BLaER1 treated with 17β-estradiol and CSF1 and Interleukin-3, amounts not matched to agents 10 nM and 100 nM (cell line): Measurements from ENCODE around the gene ATP2C2.
"Not testable (repeated sequence)": the region's sequence is repeated elsewhere in the genome, so short reads cannot be mapped to it uniquely, and the experiment has no call there.

Source experiments
- H3K27ac ChIP-seq, 11 experiments: shearing (Covaris generic); formaldehyde crosslinking; 2 replicates each; pipeline ENCODE4 v1.8.1; 2022
- H3K27me3 ChIP-seq, 11 experiments: shearing (Covaris generic); formaldehyde crosslinking; 2 replicates each; pipeline ENCODE4 v1.8.1; 2022
- H3K36me3 ChIP-seq, 11 experiments: shearing (Covaris generic); formaldehyde crosslinking; 2 replicates each; pipeline ENCODE4 v1.8.1; 2022
- H3K4me1 ChIP-seq, 10 experiments: shearing (Covaris generic); formaldehyde crosslinking; 2 replicates each; pipeline ENCODE4 v1.8.1; 2022
- H3K4me2 ChIP-seq, 11 experiments: shearing (Covaris generic); formaldehyde crosslinking; 2 replicates each; pipeline ENCODE4 v1.8.1; 2022
- H3K4me3 ChIP-seq, 10 experiments: shearing (Covaris generic); formaldehyde crosslinking; 2 replicates each; pipeline ENCODE4 v1.8.1; 2022
- H3K9ac ChIP-seq, 11 experiments: shearing (Covaris generic); formaldehyde crosslinking; 2 replicates each; pipeline ENCODE4 v1.8.1; 2022
- H3K9me3 ChIP-seq, 11 experiments: shearing (Covaris generic); formaldehyde crosslinking; replicated peaks in 1 of 11; 2 replicates each; pipeline ENCODE4 v1.8.1; 2022
- H4K20me1 ChIP-seq, 11 experiments: shearing (Covaris generic); formaldehyde crosslinking; 2 replicates each; pipeline ENCODE4 v1.8.1; 2022
- Cebpa-rat ChIP-seq, 11 experiments: shearing (Covaris generic); IDR thresholded peaks; 2 replicates each; pipeline ENCODE4 v1.8.1; 2022

The ATP2C2 gene

DNA sequence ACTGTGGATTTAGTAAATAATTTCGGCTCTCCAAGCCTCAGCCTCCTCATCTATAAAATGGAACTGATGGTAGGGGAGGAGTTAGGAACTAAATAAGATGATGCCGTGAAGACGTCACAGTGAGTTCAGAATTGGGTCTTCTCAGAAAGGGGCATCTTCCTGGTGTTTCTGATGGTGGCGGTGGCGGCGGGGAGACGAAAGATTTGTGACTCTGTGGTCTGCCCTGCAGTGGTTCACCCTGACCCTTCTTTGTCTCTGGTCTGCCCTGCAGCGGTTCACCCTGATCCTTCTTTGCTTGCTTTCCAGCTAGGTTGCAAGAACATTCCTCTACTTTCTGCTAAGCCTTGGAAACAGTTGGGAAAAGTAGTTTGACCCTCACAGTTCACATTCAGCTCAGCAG lies 39.3 kb upstream of the ATP2C2 start:
- H3K36me3 ChIP-seq, result no peaks in the 10 kb centered on the region
- peaks cover 0 to 24% (median 0%) of the 10 kb centered on the region in 10 experiments; a peak in 8 of 20 replicates for H3K4me1 ChIP-seq
- no peak overlapping the region for H3K27ac ChIP-seq
- no peak overlapping the region for H3K4me3 ChIP-seq
- no peak overlapping the region for H3K9ac ChIP-seq
- H3K4me2 ChIP-seq, result no peak overlapping the region
- H3K27me3 ChIP-seq, result no peaks in the 10 kb centered on the region
- TF ChIP-seq Cebpa-rat (IDR thresholded peaks at IDR 0.05), result no peak
- peaks cover 0 to 23% (median 0%) of the 10 kb centered on the region in 11 experiments; a peak in 8 of 22 replicates for H3K9me3 ChIP-seq
- H4K20me1 ChIP-seq, result no peaks in the 10 kb centered on the region

DNA sequence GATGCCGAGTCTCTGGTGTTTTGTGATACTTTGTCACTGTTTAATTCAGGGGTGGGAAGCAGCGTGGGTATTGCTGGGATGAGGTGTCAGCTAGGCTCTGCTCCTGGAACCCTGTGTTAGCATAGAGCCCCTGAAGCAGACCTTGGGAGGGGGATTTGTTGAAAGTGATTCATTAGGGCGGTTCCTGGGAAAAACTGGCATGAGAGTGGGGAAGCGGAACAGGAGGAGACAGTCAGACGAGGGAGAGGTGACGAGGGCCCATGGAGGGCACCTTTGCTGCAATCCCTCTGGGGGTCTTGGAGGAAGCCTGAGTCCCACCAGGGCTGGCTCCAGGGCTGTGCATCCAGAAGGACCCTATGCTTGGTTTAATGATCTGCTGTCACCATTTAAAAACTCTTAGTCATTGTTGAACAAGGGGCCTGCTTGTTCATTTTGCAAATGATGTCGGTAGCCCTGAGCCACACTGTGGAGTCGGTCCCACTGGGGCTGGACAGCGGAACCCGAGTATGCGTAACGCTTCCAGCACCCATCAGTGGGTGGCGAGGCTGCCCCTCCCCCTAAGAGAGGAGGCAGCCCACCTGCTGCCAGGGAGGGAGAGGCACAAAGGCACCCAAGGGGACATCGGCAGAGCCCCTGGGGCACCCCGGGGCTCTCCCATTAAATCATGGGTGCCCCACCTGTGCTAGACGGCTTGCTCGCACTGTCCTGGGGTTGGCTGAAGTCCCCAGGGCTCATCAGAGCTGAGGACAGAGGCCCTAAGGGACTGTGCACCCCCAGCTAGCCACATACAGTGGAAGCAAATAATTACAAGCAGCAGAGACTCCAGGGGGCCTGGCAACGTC lies 38.3 kb upstream of the ATP2C2 start:
- TF ChIP-seq Cebpa-rat (IDR thresholded peaks at IDR 0.05), result no peak
- H3K27me3 ChIP-seq, result no peaks in the 10 kb centered on the region

DNA sequence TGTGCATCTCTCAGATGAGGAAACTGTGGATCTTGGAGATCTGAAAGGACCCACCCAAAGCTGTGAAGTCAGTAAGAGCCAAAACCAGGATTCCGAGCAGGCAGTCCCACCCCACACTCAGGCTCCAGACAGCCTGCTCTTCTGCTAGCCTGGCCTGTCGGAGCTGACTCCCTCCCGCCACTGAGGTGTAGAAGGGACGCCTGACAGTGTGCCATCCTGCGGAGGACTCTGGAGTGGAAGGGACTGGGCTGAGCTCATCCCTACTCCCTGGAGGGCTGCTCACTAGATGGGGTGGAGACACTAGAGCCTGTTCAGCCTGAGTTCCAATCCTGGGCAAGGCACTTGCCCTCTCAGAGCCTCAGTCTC lies 37.7 kb upstream of the ATP2C2 start:
- H4K20me1 ChIP-seq, result no peaks in the 10 kb centered on the region
- no peak overlapping the region for H3K27ac ChIP-seq
- H3K27me3 ChIP-seq, result no peaks in the 10 kb centered on the region
- peaks cover 0 to 33% (median 11%) of the 10 kb centered on the region in 11 experiments; a peak in 15 of 22 replicates for H3K9me3 ChIP-seq
- H3K9ac ChIP-seq, result no peak overlapping the region
- no peaks in the 10 kb centered on the region for H3K36me3 ChIP-seq
- no peak overlapping the region for H3K4me3 ChIP-seq
- H3K4me1 ChIP-seq, result peaks cover 0 to 24% (median 0%) of the 10 kb centered on the region in 10 experiments; a peak in 8 of 20 replicates
- TF ChIP-seq Cebpa-rat (IDR thresholded peaks at IDR 0.05), result no peak
- no peak overlapping the region for H3K4me2 ChIP-seq

More for the DNA sequence above, 38.3 kb upstream of the ATP2C2 start:
- H3K4me3 ChIP-seq, result no peak overlapping the region
- peaks cover 0 to 24% (median 0%) of the 10 kb centered on the region in 10 experiments; a peak in 8 of 20 replicates for H3K4me1 ChIP-seq
- H3K36me3 ChIP-seq, result no peaks in the 10 kb centered on the region
- H4K20me1 ChIP-seq, result no peaks in the 10 kb centered on the region
- H3K9ac ChIP-seq, result no peak overlapping the region
- peaks cover 0 to 27% (median 8%) of the 10 kb centered on the region in 11 experiments; a peak in 14 of 22 replicates for H3K9me3 ChIP-seq
- no peak overlapping the region for H3K27ac ChIP-seq
- H3K4me2 ChIP-seq, result no peak overlapping the region; a peak in 1 of 22 replicates

DNA sequence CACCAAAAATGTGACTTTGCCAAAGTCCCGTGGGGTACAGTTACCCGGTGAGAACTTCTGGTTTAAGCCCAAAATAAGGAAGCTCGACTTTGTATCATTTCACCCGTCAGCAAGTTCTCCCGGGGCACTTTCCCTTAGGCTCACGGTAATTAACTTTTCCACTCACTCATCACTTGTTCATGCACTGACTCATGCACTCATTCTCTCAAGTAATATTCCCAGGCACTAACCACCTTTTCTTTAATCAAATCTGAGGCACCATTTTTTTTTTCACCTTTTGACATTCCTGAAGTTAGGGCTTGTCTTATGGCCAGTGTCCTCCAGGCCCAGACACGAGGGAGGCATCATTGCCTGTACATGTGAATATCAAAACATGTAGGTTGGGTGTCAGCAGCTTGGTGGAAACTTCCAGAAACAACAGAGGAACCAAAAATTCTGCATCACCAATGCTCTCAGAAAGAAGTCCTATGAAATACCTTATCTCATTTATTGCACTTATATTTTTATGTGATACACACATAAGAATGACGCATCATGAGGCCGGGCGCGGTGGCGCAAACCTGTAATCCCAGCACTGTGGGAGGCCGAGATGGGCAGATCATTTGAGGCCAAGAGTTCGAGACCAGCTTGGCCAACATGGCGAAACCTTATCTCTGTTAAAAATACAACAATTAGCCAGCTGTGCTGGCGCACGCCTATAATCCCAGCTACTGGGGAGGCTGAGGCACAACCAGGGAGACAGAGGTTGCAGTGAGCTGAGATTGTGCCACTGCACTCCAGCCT lies 36.1 kb upstream of the ATP2C2 start:
- Histone ChIP-seq H3K4me2 (peak overlapping the region in 4 of 11 experiments; percentile 6 to 66 (median 56); a peak in 7 of 22 replicates), H3K36me3 (no peaks in the 10 kb centered on the region), H3K4me1 (peaks cover 0 to 24% (median 0%) of the 10 kb centered on the region in 10 experiments; a peak in 8 of 20 replicates), H3K4me3 (no peak overlapping the region), H3K9ac (no peak overlapping the region), H3K9me3 (peaks cover 12 to 37% (median 24%) of the 10 kb centered on the region in 11 experiments), H3K27ac (0 out of 22 replicates have a peak overlapping the region, but pooled peaks of 1 of the 11 experiments have one; percentile 12), H4K20me1 (no peaks in the 10 kb centered on the region), H3K27me3 (no peaks in the 10 kb centered on the region)
- no peak for TF ChIP-seq Cebpa-rat (IDR thresholded peaks at IDR 0.05)

DNA sequence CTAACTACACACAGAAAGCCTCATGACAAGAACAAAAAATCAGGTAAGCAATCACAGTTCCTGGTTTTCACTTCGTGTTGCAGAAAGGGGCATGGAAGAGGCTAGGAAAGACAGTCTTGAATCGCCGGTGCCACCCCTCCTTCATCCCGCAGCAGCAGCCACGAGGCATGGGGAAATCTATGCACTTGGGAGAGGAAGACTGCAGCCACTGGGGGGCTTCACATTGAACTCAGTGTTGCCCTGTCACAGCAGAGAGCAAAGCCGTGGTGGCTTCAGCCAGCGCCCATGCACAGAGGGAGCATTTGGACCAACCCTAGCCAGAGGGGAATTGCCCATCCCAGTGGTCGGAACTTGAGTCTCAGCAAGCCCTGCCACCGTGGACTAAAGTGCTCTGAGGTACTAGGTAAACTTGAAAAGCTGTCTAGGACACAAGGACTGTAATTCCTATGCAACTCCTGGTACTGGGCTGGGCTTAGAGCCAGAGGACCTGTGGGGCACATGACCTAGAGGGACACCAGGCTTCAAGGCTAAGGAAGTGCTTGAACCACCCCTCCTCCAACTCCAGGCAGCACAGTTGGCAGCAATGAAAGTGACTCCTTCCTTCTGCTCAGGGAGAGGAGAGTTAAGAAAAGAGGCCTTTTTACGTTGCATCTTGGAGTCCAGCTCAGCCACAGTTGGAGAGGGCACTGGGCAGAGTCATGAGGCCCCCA lies 35.2 kb upstream of the ATP2C2 start:
- TF ChIP-seq Cebpa-rat (IDR thresholded peaks at IDR 0.05), result no peak
- Histone ChIP-seq H3K9me3 (peaks cover 20 to 35% (median 30%) of the 10 kb centered on the region in 11 experiments), H3K4me3 (no peak overlapping the region), H3K4me2 (peak overlapping the region in 2 of 11 experiments; percentile 66; a peak in 2 of 22 replicates), H4K20me1 (no peaks in the 10 kb centered on the region), H3K27ac (no peak overlapping the region), H3K27me3 (no peaks in the 10 kb centered on the region), H3K9ac (no peak overlapping the region), H3K36me3 (no peaks in the 10 kb centered on the region), H3K4me1 (peaks cover 0 to 24% (median 0%) of the 10 kb centered on the region in 10 experiments; a peak in 8 of 20 replicates)

DNA sequence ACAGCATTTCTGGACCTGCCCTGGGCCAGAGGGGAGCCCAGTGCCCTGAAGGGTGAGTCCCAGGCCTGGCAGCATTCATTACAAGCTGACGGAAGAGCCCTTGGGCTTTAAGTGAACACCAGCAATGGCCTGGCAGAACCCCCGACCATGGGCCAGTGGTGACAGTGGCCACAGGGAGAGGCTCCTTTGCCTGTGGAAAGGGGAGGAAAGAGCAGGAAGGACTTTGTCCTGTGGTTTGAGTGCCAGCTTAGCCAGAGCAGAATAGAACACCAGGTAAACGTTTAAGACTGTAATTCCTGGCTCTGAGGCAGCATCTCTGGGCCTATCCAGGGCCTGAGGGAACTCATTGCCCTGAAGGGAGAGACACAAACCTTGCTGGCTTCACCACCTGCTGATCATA lies 34.3 kb upstream of the ATP2C2 start:
- no peak overlapping the region for H3K4me3 ChIP-seq
- no peak for TF ChIP-seq Cebpa-rat (IDR thresholded peaks at IDR 0.05)

DNA sequence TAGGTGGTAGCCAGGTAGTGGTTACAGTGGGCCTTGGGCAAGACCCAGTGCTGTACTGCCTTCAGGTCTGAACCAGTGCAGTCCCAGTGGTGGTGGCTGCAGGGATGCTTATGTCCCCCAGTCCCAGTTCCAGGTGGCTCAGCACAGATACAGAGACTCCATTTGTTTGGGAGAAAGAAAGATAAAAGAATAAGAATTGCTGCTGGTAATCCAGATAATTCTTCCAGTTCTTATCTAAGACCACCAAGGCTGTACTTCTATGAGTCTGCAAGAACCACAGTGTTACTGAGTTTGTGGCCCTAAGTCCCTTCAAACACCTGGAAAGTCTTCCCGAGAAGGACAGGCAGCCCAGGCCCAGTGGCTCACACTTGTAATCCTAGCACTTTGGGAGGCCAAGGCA lies 33.9 kb upstream of the ATP2C2 start:
- Histone ChIP-seq H4K20me1 (no peaks in the 10 kb centered on the region), H3K4me3 (no peak overlapping the region), H3K9ac (no peak overlapping the region), H3K27me3 (no peaks in the 10 kb centered on the region), H3K9me3 (peaks cover 20 to 35% (median 30%) of the 10 kb centered on the region in 11 experiments), H3K27ac (no peak overlapping the region), H3K4me2 (no peak overlapping the region), H3K36me3 (no peaks in the 10 kb centered on the region), H3K4me1 (peaks cover 0 to 24% (median 2%) of the 10 kb centered on the region in 10 experiments; a peak in 9 of 20 replicates)
- TF ChIP-seq Cebpa-rat (IDR thresholded peaks at IDR 0.05), result no peak

More for the DNA sequence above, 34.3 kb upstream of the ATP2C2 start:
- Histone ChIP-seq H3K36me3 (no peaks in the 10 kb centered on the region), H3K4me2 (no peak overlapping the region), H3K9ac (no peak overlapping the region), H3K27ac (no peak overlapping the region), H3K27me3 (no peaks in the 10 kb centered on the region), H4K20me1 (no peaks in the 10 kb centered on the region), H3K4me1 (peaks cover 0 to 24% (median under 1%) of the 10 kb centered on the region in 10 experiments; a peak in 8 of 20 replicates), H3K9me3 (peaks cover 20 to 35% (median 30%) of the 10 kb centered on the region in 11 experiments)

DNA sequence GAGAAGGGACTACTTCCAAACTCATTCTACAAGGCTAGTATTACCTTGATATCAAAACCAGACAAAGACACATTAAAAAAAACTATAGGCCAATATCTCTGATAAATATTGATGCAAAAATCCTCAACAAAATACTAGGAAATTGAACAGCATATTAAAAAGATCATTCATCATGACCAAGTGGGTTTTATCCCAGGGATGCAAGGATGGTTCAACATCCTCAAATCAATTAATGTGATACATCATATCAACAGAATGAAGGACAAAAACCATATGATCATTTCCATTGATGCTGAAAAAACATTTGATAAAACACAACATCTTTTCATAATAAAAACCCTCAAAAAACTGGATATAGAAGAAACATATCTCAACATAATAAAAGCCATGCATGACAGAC lies 31.1 kb upstream of the ATP2C2 start:
- not testable (repeated sequence) for H3K27ac ChIP-seq, H3K4me2 ChIP-seq, H3K36me3 ChIP-seq, H3K4me3 ChIP-seq, H3K9ac ChIP-seq, H3K27me3 ChIP-seq, H4K20me1 ChIP-seq
- H3K9me3 ChIP-seq, result peaks cover 20 to 35% (median 30%) of the 10 kb centered on the region in 11 experiments
- peaks cover 0 to 20% (median 5%) of the 10 kb centered on the region in 10 experiments; a peak in 9 of 20 replicates for H3K4me1 ChIP-seq
